ENCODE data around the gene GPA33.

- TF ChIP-seq CTCF (conservative IDR thresholded peaks at IDR 0.05; ENCODE audit: low read length) (no peak), EZH2phosphoT487 (IDR thresholded peaks at IDR 0.05; ENCODE audit: borderline replicate concordance, low read depth, low read length) (no peak)
These were observed 37.1 kb upstream of the GPA33 start for GRCh38 chr1:167127236-167127635.
